WTC11 (cell line): ENCODE data around the gene ZFP36L2. TPM values are rescaled to one million over a fixed set of nuclear protein-coding genes. Genes with fewer than 3 reads are reported as not detected.

Source experiments
- ATAC-seq: fragments of 200-7000 bp; cut with Tn5 transposase; 2 replicates; pipeline ENCODE4 v1.10.0; 2021; ENCODE audit warnings: mild to moderate bottlenecking, moderate library complexity
- CTCF ChIA-PET: fragments of 300-600 bp; sonication (Branson Sonifier 250); formaldehyde crosslinking; loops from one replicate; lab custom pipeline; 2021; ENCODE audit warnings: antibody characterized with exemption; lab: Charles Lee
- POLR2A ChIA-PET: fragments of 350-600 bp; sonication (Branson Sonifier 250); formaldehyde crosslinking; loops from one replicate; lab custom pipeline; 2021; ENCODE audit warnings: antibody characterized with exemption; lab: Charles Lee
- DNase-seq: peaks from one replicate; pipeline ENCODE4 v3.0.0; 2021; ENCODE audit warnings: low spot score
- H3K27ac Mint-ChIP-seq: 2 replicates; pipeline ENCODE4 v1.8.0; 2021; ENCODE audit warnings: mixed read lengths
- H3K27me3 Mint-ChIP-seq: 2 replicates; pipeline ENCODE4 v1.8.0; 2021; ENCODE audit warnings: low read depth, mild to moderate bottlenecking, moderate library complexity, mixed read lengths
- H3K36me3 Mint-ChIP-seq: 2 replicates; pipeline ENCODE4 v1.8.0; 2021; ENCODE audit warnings: mixed read lengths
- H3K4me1 Mint-ChIP-seq: 2 replicates; pipeline ENCODE4 v1.8.0; 2022; ENCODE audit warnings: mixed read lengths
- H3K4me3 Mint-ChIP-seq: 2 replicates; pipeline ENCODE4 v1.8.0; 2021; ENCODE audit warnings: mild to moderate bottlenecking, moderate library complexity, mixed read lengths
- H3K9me3 Mint-ChIP-seq: 2 replicates; pipeline ENCODE4 v1.8.0; 2021; ENCODE audit warnings: mixed read lengths
- ATF1 ChIP-seq: sonication (generic); formaldehyde crosslinking; IDR thresholded peaks from 2 replicates; pipeline ENCODE4 v1.8.1; 2023; ENCODE audit warnings: mild to moderate bottlenecking, moderate library complexity, missing genetic modification reagents
- ATF3 ChIP-seq: sonication (generic); formaldehyde crosslinking; conservative IDR thresholded peaks from 2 replicates; pipeline ENCODE4 v1.8.1; 2022; ENCODE audit warnings: mild to moderate bottlenecking, missing genetic modification reagents
- CTCF ChIP-seq: fragments of 200-600 bp; IDR thresholded peaks from 2 replicates; pipeline ENCODE4 v1.8.0; 2022; ENCODE audit warnings: antibody characterized with exemption
- E2F4 ChIP-seq: sonication (generic); formaldehyde crosslinking; IDR thresholded peaks from 2 replicates; pipeline ENCODE4 v1.8.1; 2022; ENCODE audit warnings: low read depth, mild to moderate bottlenecking, moderate library complexity, missing genetic modification reagents, borderline replicate concordance
- E2F5 ChIP-seq: sonication (generic); formaldehyde crosslinking; IDR thresholded peaks from 2 replicates; pipeline ENCODE4 v1.8.1; 2022; ENCODE audit warnings: mild to moderate bottlenecking, moderate library complexity, missing genetic modification reagents
- ESRRA ChIP-seq: sonication (generic); formaldehyde crosslinking; IDR thresholded peaks from 2 replicates; pipeline ENCODE4 v1.8.1; 2022; ENCODE audit warnings: mild to moderate bottlenecking, missing genetic modification reagents, borderline replicate concordance
- FOXJ3 ChIP-seq: sonication (generic); formaldehyde crosslinking; IDR thresholded peaks from 2 replicates; pipeline ENCODE4 v1.9.0; 2021; ENCODE audit warnings: missing genetic modification reagents, mild to moderate bottlenecking, borderline replicate concordance
- FOXP4 ChIP-seq: sonication (generic); formaldehyde crosslinking; IDR thresholded peaks from 2 replicates; pipeline ENCODE4 v1.8.0; 2022; ENCODE audit warnings: mild to moderate bottlenecking, missing genetic modification reagents
- KAT7 ChIP-seq: sonication (generic); formaldehyde crosslinking; IDR thresholded peaks from 2 replicates; pipeline ENCODE4 v1.8.1; 2023; ENCODE audit warnings: missing genetic modification reagents, mild to moderate bottlenecking, borderline replicate concordance
- NFE2L1 ChIP-seq: sonication (generic); formaldehyde crosslinking; IDR thresholded peaks from 2 replicates; pipeline ENCODE4 v1.8.1; 2023; ENCODE audit warnings: missing genetic modification reagents
- NFYB ChIP-seq: sonication (generic); formaldehyde crosslinking; conservative IDR thresholded peaks from 2 replicates; pipeline ENCODE4 v1.8.0; 2022; ENCODE audit warnings: low read depth, missing genetic modification reagents
- NR2C2 ChIP-seq: sonication (generic); formaldehyde crosslinking; IDR thresholded peaks from 2 replicates; pipeline ENCODE4 v1.8.0; 2022; ENCODE audit warnings: mild to moderate bottlenecking, missing genetic modification reagents
- RORB ChIP-seq: fragments of 250-450 bp; sonication (Bioruptor Pico); IDR thresholded peaks from 2 replicates; pipeline ENCODE4 v1.9.0; 2021; ENCODE audit warnings: mild to moderate bottlenecking
- ZNF121 ChIP-seq: sonication (generic); formaldehyde crosslinking; IDR thresholded peaks from 2 replicates; pipeline ENCODE4 v1.8.0; 2023; ENCODE audit warnings: missing genetic modification reagents
- ZNF138 ChIP-seq: sonication (generic); formaldehyde crosslinking; conservative IDR thresholded peaks from 2 replicates; pipeline ENCODE4 v1.8.1; 2022; ENCODE audit warnings: mild to moderate bottlenecking, moderate library complexity, missing genetic modification reagents
- ZNF425 ChIP-seq: fragments of 250-450 bp; sonication (Bioruptor Pico); conservative IDR thresholded peaks from 2 replicates; pipeline ENCODE4 v1.9.0; 2021; ENCODE audit warnings: mild to moderate bottlenecking
- ZNF532 ChIP-seq: fragments of 250-450 bp; sonication (Bioruptor Pico); IDR thresholded peaks from 2 replicates; pipeline ENCODE4 v1.9.0; 2021; ENCODE audit warnings: mild to moderate bottlenecking, borderline replicate concordance
- ZNF671 ChIP-seq: fragments of 250-450 bp; sonication (Bioruptor Pico); IDR thresholded peaks from 2 replicates; pipeline ENCODE4 v1.8.0; 2021; ENCODE audit warnings: mild to moderate bottlenecking
- total RNA-seq: library from RNA; stranded (reverse); gene quantifications from 3 replicates; pipeline ENCODE4 v1.2.3, GENCODE V29; 2021

Gene ZFP36L2
- total RNA-seq, 1 experiment from 2014 or later, result 50.4 TPM

GRCh38 chr2:43255296-43255910 lies 29.0 kb upstream of the ZFP36L2 start:
- H3K36me3 Mint-ChIP-seq, result no peaks in the 10 kb centered on the region
- ATAC-seq, result no peak
- TF ChIP-seq ZNF121 (CRISPR knock-in tag) (no peak), RORB (CRISPR knock-in tag) (no peak)
- TF ChIP-seq, all 79 proteins: peak for 0
- H3K27me3 Mint-ChIP-seq, result no peaks in the 10 kb centered on the region
- H3K4me3 Mint-ChIP-seq, result no peak overlapping the region
- no peak overlapping the region for H3K27ac Mint-ChIP-seq
- CTCF ChIA-PET, result no interaction called here
- H3K9me3 Mint-ChIP-seq, result no peaks in the 10 kb centered on the region
- DNase-seq, result no peak
- POLR2A ChIA-PET, result no interaction called here
- H3K4me1 Mint-ChIP-seq, result no peaks in the 10 kb centered on the region

- ChIA-PET CTCF (no interaction called here), POLR2A (no interaction called here)
- H3K9me3 Mint-ChIP-seq, result no peaks in the 10 kb centered on the region
- no peaks in the 10 kb centered on the region for H3K36me3 Mint-ChIP-seq
- TF ChIP-seq ZNF532, result no peak
- no peak for TF ChIP-seq ZNF671 (CRISPR knock-in tag)
- no peak for TF ChIP-seq KAT7 (CRISPR knock-in tag)
- no peak for TF ChIP-seq NFYB (CRISPR knock-in tag)
- no peak for TF ChIP-seq NR2C2 (CRISPR knock-in tag)
- TF ChIP-seq ZNF138, result no peak
- no peak for TF ChIP-seq E2F5 (CRISPR knock-in tag)
- TF ChIP-seq ESRRA, result no peak
- no peak for TF ChIP-seq NFE2L1 (CRISPR knock-in tag)
- TF ChIP-seq ATF1 (CRISPR knock-in tag), result no peak
- no peak for TF ChIP-seq ZNF425 (CRISPR knock-in tag)
- TF ChIP-seq FOXJ3 (CRISPR knock-in tag), result no peak
- no peak for TF ChIP-seq FOXP4 (CRISPR knock-in tag)
- TF ChIP-seq E2F4 (CRISPR knock-in tag), result no peak
- TF ChIP-seq ATF3, result no peak
- no peak for TF ChIP-seq ZNF121 (CRISPR knock-in tag)
- no peak for TF ChIP-seq CTCF
- TF ChIP-seq, all 79 proteins: peak for 0
- Mint-ChIP-seq H3K4me1 (no peaks in the 10 kb centered on the region), H3K27me3 (no peaks in the 10 kb centered on the region), H3K27ac (no peak overlapping the region), H3K4me3 (no peak overlapping the region)
- ATAC-seq (no peak), DNase-seq (no peak)
Observed at GRCh38 chr2:43254331-43254730, 27.9 kb upstream of the ZFP36L2 start.
